GM10266 (cell line): ENCODE data around the gene KIF26A.

Experiments used
- DNase-seq: peaks from one replicate; pipeline ENCODE4 v3.0.0; 2012; ENCODE audit errors: extremely low spot score
- TF ChIP-seq, protein P1 (sequence below): IDR thresholded peaks from 2 replicates; pipeline ENCODE4 v1.5.1; 2012; ENCODE audit warnings: mild to moderate bottlenecking, low read depth; ENCODE audit not compliant: control insufficient read depth, insufficient read depth; ENCODE audit errors: missing control alignments

KIF26A gene

DNA sequence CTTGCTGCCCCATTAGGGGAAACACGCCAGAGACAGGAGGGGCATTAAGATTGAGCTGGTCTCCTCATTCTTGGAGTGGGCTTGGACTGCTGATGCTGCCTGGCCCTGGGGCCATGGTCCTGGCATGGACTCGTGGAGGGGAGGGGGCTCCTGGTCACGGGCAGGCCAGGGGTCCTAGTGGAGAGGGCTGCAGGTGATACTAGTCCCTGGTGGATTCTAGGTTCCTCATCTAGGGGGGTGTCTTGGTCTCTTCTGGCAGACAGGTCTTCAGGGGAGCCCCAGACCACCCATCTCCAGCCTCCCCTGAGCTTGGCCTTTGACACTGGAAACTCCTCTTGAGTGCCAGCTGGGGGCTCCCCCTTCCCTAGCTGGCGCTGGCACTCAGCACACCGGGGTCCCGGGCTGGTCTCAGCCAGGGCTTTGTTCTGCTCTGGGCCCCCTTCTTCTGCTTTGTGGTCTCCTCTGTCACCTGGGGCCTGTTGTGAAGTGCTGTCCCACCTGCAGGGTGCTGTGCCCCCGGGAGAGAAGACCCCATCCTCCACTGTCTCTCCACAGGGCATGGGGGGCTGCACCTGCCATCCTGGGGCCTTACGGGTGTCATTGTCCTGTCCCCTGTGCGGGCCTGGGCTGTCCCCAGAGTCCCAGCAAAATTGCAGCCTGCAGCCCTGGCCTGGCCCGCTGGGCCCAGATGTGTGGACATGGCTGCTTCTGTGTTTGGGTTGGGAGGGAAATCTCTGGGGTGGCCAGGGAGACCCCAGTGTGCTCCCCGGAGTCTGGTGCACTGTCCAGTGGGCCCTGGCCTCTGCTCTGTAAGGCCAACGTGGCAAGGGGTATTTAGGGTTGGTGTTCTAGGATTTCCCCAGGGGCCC is 2.3 kb downstream of the KIF26A start:
- TF ChIP-seq, protein P1, sequence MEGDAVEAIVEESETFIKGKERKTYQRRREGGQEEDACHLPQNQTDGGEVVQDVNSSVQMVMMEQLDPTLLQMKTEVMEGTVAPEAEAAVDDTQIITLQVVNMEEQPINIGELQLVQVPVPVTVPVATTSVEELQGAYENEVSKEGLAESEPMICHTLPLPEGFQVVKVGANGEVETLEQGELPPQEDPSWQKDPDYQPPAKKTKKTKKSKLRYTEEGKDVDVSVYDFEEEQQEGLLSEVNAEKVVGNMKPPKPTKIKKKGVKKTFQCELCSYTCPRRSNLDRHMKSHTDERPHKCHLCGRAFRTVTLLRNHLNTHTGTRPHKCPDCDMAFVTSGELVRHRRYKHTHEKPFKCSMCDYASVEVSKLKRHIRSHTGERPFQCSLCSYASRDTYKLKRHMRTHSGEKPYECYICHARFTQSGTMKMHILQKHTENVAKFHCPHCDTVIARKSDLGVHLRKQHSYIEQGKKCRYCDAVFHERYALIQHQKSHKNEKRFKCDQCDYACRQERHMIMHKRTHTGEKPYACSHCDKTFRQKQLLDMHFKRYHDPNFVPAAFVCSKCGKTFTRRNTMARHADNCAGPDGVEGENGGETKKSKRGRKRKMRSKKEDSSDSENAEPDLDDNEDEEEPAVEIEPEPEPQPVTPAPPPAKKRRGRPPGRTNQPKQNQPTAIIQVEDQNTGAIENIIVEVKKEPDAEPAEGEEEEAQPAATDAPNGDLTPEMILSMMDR, result no peak
- no peak for DNase-seq

DNA sequence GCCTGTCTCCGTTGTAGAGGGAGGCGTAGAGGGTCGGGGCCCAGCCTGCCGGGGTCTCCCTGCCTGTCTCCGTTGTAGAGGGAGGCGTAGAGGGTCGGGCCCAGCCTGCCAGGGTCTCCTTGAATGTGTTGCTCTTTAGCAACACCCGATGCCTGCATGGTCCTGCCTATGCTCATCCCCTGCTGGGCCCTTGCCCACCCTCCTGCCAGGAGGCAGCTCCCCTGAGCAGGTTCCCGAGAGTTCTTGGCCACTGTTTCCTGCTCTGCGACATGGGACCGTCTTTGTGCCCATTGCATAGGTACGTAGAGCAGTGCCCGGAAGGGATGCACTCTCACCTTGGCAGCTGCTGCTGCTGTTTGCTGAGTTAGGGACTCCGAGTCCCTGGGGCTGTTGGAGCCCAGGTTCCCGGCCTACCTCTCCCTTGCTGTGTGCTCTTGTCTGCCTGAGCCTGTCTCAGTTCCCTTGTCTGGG is 3.3 kb downstream of the KIF26A start:
- DNase-seq, result no peak
- TF ChIP-seq, protein P1, result no peak

DNA sequence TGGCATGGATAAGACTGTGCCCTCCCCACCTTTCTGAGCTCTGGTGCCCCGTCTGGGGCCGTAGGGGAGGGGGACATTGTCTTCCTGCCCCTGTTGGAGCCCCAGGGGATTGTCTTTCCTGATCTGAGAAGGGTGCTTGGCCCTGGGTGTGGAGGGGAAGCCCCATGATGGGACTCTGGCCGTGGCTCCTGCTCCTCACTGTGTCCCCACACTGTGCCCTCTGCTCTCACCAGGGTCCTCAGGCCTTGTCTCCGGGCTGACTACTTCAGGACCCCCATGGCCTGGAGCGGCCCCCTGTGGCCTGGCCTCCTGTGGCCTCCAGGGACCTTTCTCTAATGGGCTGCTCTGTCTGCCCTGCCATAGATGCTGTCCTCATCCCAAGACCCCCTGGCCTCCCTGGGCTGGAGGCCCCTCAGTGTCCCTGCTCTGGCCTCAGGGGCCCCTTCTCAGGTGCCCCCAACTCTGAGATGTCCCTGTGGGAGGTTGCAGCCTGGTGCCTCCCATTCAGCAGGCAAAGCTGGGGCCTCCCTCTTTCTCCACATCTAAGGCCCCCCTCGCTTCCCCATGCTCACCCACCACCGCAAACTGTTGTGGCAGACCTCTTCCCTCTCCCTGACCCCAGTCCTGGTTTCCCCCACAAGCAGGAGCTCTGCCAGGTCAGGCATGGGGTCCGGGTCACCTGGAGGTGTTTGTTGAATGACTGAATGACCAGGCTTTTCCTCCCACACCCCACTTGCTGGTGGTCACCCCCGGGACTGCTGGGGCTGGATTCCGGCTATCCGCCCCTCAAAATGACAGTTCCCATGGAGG is 4.0 kb downstream of the KIF26A start:
- TF ChIP-seq, protein P1, result no peak
- DNase-seq, result no peak

DNA sequence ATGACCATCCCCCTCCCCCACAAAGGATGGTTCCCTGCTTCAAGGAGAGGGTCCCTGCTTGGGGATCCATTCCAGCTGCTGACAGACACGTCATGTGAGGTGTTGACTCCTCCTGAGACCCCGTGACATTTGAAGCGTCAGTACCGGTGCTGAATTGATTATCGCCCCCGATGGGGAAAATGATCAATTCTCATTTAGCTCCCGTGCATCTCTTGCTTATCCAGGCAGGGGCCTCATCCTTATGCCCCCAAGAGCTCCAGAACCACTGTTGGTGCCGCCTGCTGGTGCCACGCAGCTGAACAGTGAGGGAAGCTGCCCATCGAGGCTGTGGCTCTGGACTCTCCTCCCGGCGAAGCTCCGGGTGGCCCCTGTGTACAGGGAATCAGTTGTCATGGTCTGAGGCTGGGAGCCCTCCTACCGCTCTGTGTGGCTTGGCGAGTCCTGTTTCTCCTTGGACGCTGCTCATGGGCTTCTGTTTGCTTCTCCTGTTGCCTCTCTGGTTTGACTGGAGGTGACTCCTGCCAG is 4.6 kb downstream of the KIF26A start:
- no peak for DNase-seq
- TF ChIP-seq, protein P1, result no peak

DNA sequence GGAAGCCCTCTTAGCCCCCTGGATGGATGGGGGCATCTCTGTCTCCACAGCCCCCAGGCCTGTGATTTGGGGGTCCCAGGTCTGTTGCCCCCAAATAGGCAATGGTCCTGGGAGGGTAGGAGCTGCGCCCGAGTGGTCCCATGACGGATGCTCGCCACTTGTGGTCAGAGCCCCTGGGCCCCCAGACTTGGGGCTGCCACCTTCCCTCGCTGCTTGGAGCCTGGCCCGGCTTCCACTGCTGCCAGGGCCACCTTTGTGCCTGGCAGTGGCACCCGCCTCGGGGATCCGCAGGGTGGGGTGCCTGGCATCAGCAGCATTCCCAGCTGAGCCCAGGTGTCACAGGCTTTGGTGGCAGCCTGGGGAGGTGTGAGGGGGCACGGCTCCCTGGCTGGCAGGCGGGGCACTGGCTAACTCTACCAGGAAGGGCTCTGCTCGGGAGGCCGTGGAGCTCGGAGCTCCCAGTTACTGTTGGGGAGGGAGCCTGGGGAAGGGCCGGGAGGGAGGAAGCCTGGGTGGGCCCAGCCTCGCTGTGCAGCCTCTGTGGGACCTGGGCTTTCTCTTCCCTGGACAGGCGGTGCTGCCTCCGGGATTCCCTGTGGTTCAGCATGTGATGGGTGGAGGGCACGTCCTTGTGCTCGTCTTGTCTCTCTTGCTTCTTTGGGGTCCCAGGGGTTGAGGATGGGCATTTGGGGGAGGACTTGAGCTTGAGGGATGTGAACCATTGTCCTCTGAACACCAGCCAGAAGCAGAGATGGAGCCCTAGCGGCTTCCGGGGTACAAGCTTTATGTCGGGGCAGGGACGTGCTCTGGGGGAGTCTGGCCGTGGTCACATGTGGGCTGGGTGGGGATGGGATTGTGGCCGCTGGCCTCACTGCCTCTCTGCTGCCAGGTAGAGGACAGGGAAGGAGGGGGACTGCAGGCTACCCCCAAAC is 5.4 kb downstream of the KIF26A start:
- no peak for DNase-seq

DNA sequence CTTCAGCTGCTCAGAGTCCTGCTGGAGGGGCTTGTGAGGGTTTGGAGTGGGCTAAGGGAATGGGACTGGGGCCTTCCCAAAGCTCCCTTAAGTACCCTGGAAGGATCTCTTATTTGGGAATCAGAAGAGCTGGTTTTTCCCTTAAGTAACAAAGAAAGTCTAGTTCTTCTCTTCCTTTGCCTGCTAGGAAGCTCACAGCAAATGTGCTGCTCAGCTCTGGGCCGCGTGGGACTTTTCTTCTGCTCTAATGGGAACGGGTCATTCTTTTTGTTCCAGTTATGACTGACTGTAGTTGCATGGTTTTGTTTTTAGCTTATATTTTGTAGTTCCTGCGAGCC is 6.0 kb downstream of the KIF26A start:
- DNase-seq, result no peak
- TF ChIP-seq, protein P1, result no peak

More for the DNA sequence above, 5.4 kb downstream of the KIF26A start:
- TF ChIP-seq, protein P1, result no peak
